Measurements from ENCODE around the gene LIN28B.
"Not testable (repeated sequence)": the region's sequence is repeated elsewhere in the genome, so short reads cannot be mapped to it uniquely, and the experiment has no call there.

The LIN28B gene

GRCh38 chr6:105072798-105073199, 115.9 kb downstream of the LIN28B start:
- DNase-seq: no peak

DNA sequence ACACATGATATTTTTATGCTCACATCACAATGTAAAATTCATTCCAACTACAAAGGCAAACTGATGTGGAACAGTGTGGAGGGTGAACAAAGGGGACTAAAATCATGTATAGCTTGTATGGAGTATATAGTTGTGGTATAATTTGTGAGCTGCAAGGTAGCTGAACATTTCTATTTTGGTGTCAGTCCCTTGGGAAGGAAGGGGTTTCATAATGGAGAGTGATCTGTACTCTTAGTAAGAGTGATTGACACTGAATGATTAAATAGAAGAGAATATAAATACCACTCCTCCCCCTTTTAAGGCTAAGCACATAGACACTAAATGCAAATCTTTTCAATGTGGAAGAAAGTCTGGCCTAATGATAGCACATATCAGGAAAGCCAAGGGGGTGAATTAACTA, 118.3 kb downstream of the LIN28B start:
- DNase-seq: no peak

GRCh38 chr6:105076418-105076817, 119.5 kb downstream of the LIN28B start:
- DNase-seq: not testable (repeated sequence)

GRCh38 chr6:105077596-105078385, 120.9 kb downstream of the LIN28B start:
- DNase-seq: no peak

DNA sequence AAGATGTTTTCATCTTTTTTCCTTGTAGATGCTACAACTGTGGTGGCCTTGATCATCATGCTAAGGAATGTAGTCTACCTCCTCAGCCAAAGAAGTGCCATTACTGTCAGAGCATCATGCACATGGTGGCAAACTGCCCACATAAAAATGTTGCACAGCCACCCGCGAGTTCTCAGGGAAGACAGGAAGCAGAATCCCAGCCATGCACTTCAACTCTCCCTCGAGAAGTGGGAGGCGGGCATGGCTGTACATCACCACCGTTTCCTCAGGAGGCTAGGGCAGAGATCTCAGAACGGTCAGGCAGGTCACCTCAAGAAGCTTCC, 121.4 kb downstream of the LIN28B start:
- DNase-seq: no peak

- DNase-seq: no peak
These were observed 123.4 kb downstream of the LIN28B start for GRCh38 chr6:105080279-105080678.

DNA sequence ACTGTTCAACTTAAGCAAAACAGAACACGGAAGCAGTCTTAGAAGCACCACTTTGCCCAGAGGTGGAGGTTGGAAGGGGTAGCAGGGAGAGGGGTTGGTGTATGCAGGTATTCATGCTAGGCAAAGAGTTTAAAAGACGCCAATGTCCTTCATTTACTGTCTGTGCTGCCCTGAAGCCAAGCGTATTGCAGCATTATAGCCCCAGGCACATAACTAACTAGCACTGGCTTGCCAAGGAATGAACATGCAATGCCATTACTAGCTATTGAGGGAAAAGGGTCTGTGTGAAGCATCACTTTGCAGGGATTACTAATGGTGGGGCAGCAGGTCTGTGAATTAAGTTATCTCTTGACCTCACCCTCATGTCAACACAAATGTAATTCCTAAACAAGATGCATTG, 124.8 kb downstream of the LIN28B start:
- DNase-seq: not testable (repeated sequence)

DNA sequence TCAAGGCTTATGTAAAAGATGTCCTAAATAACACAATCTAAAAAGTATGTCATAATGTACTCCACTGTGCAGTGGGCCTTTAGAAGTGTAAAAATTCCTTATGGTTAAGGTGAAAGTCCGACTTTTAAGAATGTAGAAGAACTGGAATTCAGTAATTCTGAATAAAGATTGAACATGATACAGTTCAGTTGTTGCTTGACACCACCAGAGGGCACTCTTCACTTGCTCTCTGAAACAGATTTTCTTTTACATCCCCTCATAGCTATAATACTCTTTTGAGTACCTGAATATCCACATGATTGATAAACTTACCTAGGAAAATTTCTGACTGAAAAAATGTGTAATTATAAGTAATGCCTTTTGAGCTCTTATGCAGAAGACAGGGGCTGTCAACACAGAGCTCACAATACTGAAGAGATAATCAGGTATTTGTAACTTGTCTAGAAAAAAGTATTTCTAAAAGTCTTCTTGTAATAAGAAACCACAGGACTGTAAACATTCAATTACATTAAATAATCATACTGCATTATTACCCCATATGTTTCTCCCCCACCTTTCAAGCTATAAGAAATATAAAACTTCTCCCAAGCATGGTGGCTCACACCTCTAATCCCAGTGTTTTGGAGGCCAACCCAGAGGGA, 130.8 kb downstream of the LIN28B start:
- peak; percentile 34 for DNase-seq

- DNase-seq: no peak
These were observed 134.4 kb downstream of the LIN28B start for GRCh38 chr6:105091140-105091829.

GRCh38 chr6:105094133-105094640, 137.3 kb downstream of the LIN28B start:
- DNase-seq: no peak

DNA sequence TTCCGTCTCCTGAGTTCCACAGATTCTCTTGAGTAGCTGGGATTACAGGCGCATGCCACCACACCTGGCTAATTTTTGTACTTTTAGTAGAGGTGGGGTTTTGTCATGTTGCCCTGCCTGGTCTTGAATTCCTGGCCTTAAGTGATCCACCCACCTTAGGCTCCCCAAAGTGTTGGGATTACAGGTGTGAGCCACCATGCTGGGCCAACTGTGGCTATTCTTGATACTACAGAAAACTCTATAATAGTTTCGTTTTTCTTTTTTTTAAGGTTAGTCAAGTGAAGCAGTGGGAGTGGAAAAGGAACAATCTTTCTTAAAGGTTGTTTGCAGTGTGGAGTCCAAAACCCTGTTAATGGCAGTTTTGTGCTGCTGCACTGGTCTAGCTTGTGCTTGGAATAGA, 138.2 kb downstream of the LIN28B start:
- no peak for DNase-seq

GRCh38 chr6:105097288-105097687, 140.4 kb downstream of the LIN28B start:
- DNase-seq: no peak

GRCh38 chr6:105099371-105099770, 142.5 kb downstream of the LIN28B start:
- no peak for DNase-seq

DNA sequence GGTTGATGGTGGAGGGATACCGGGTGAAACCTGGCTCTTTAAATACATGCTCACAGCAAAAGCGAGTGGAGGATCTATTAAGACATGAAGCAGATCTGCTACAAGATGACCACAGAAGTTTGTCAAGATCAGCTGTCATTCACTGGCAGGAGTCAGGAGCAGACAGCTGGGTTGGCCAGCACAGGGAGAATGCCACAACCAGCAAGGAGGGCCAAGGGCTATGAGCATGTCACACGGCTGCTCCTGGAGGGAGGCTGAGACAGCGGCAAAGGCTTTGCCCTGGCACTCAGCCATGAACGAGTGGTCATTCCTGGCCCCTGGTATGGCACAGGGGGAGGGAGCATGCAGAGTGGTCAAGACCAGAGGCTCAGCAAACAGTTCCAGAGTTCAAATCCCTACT, 145.3 kb downstream of the LIN28B start:
- DNase-seq: no peak

GRCh38 chr6:105105094-105105493, 148.2 kb downstream of the LIN28B start:
- no peak for DNase-seq

- no peak for DNase-seq
These were observed 149.4 kb downstream of the LIN28B start for GRCh38 chr6:105106260-105106659.

DNA sequence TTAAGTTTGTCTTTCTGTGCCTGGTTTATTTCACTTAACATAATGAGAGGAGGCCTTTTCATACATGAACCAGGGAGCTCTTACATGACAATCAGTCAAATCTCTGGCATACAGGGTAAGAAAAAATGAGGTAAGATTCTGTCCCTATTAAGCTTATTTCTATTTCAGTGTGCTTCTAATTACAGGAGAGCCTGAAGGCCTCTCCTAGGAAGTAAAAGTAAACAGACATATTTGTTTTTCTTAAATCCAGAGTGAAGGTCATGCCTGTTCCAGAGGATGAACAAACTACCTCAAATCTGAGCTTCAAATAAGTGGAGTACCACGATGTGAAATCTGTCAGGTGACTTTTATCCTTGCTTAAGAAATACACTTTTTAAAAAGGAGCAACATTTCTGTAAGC, 150.3 kb downstream of the LIN28B start:
- no peak for DNase-seq

DNA sequence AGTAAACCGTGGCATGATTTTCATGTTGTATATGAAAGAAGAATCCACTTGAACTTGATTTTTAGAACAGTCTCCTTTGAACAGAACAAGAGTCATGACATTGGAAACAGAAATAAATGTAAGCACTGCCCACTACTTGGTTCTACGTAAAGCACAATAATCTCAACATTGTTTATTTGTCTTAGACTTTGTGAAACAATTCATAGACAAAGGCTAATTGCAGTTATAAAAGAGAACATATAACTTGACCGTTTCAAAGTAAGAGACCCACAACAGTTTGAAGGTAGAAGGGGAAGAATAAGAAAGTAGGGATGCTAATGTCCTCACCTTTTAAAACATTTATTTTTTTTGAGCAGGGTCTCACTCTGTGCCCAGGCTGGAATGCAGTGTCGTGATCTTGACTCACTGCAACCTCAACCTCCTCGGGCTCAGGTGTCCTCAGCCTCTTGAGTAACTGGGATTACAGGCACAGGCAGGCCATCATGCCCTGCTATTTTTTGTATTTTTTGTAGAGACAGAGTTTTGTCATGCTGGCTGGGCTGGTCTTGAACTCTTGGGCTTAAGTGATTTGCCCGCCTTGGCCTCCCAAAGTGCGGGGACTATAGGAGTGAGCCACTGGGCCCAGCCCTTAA, 151.8 kb downstream of the LIN28B start:
- no peak for DNase-seq

- DNase-seq: no peak
These were observed 153.3 kb downstream of the LIN28B start for GRCh38 chr6:105109955-105110895.

DNA sequence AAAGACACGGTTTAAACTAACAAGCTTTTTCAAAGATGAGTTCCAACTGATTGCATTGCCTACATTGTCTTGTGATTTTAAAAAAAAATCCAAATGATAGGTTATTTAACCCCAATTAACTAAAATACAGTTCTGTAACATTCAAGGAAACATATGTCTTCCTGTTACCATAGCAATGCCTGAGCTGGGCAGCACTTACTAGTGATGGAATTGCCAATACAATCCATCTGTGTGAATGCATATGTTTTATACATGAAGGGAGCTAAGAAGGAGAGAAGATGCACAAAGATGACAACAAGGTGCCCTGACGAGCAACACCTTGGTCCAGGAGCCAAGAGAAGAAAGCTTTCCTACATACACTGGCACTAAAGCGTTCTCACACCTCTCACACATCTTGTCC, 154.2 kb downstream of the LIN28B start:
- DNase-seq: no peak

DNA sequence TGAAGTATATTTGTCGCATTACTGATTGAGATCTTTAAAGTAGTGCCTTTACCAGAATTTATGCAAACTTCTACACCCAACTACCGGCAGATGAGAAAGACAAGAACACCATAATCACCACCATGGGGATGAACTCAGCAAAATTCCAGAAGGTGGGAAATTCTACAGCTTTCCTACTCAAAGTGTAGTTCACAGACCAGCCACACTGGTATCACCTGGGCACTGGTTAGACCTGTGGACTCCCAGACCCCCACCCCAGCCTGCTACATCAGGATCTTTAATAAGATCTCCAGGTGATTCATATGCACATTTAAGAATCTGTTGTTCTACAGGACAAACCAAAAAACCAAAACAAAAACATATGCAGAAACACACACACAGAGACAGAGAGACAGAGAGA, 155.0 kb downstream of the LIN28B start:
- DNase-seq: no peak

DNA sequence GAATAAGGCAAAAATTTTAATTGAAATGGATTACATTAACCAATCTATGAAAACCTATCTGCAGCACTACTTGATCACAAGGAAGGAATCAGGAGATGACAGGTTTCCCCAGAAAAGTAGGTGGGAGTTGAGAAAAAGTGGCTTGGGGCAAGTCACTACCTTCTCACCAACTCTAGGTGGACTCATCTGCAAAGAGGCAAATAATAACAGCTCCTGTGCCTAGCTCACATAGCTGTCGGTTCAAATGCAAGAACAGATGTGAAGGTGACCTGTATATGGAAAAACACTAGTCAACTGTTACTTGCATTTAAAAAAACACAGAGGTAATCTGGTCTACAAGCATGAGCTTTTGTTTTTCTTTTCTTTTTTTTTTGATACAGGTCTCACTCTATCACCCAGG, 155.7 kb downstream of the LIN28B start:
- DNase-seq: no peak

All from CD4-positive, alpha-beta T cell treated with Interleukin-17A for 4 hours (primary cell).